Measurements from ENCODE around the gene CFC1B. TPM values are rescaled to one million over a fixed set of nuclear protein-coding genes. Genes with fewer than 3 reads are reported as not detected.
"Not testable (repeated sequence)": the region's sequence is repeated elsewhere in the genome, so short reads cannot be mapped to it uniquely, and the experiment has no call there.

The CFC1B gene
- total RNA-seq, 1 donor from 2014 or later: not detected

DNA sequence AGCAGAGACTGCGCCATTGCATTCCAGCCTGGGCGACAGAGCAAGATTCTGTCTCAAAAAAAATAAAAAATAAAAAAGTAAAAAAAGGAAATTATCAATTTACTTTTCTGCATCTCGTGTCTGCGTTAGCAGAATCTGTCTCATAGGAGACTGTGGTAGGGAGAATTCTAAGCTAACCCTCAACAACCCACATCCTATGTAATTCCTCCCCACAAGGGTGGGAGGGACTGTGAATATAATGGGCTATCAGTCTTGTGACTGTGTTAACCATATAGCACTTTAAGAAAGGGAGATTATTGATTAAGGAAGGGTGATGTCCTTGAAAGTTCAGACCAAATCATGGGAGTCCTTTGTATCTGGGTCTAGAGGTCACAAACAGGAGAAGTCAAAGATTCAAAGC lies 45.1 kb downstream of the CFC1B start:
- not testable (repeated sequence) for DNase-seq

DNA sequence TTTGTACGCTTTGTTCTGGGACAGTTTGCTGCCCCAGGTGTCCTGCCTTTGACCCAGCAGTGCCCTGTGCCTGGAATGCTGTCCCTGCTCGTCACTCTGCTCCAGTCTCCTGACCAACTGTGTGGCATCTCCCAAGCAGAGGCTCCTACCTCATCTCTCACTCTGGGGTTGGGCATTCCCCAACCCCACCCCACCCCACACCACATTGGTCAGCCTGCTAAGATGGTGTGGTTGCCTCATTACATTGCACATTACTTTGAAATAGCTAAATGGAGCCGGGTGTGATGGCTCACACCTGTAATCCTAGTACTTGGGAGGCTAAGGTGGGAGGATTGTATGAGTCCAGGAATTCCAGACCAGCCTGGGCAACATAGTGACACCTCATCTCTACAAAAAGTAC lies 50.9 kb downstream of the CFC1B start:
- not testable (repeated sequence) for DNase-seq

DNA sequence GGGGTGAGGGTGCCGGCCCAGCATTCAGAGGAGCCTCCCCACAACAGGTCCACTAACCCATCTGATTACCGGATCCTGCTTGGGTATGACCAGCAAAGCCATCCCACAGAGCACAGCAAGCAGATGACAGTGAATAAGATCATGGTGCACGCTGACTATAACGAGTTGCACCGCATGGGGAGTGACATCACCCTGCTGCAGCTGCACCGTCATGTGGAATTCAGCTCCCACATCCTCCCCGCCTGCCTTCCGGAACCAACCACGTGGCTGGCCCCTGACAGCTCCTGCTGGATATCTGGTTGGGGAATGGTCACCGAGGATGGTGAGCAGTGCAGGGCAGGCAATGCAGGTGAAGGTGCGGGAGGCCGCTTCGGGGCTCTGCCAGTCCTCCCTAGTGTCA lies 53.2 kb downstream of the CFC1B start:
- DNase-seq: not testable (repeated sequence)

DNA sequence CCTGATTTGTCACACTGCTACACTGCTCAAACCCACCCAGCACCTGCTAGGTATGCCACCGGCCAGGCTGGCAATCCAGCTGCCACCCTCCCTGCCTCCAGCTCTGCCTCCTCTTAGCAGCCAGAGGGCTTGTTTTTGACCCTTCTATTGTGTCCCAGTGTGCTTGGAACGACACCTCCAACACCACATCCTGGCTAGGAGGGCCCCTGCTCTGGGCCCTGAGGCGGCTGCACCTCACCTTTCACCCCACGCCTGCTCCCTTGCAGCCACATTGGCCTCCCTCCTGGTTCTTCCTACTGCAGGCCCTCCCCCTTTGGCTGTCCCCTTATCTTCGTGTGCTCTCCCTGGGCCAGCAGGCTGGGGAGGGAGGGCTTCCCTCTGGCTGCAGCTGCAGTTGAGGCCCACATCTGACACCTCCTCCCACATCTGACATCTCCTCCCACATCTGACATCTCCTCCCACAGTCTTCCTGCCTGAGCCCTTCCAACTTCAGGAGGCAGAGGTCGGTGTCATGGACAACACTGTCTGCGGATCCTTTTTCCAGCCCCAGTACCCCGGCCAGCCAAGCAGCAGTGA lies 55.3 kb downstream of the CFC1B start:
- DNase-seq: not testable (repeated sequence)

DNA sequence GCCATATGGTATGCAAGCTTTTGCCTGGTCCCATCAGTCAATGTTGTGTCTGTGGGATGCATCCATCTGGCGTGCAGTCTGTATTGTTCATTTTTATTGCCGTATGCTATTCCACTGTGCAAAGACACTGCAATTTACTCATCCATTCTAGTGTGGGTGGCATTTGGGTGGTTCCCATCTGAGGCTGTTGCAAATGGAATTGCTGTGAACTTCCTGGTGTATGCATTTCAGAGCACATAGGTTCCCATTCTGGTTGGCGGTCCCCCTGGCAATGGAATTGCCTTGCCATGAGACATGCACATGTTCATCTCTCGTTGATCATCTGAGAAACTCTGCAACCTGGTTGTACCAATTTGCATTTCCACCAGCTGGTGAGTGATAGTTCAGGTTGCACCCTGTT lies 56.5 kb downstream of the CFC1B start:
- DNase-seq: not testable (repeated sequence)

Small RNAs within 50 kb of the gene (small RNA-seq; reads per million reads assigned to genes)
- gene RF00017 (not detected), gene RNU6-473P (not detected)

Other genes starting within 250 kb of the CFC1B start
- gene IMP4, start 178.3 kb upstream of the CFC1B start, total RNA-seq: 36.7 TPM
- 16.7 TPM for gene PTPN18, start 165.2 kb upstream of the CFC1B start, total RNA-seq
- not detected for gene POTEI, start 11.9 kb upstream of the CFC1B start, total RNA-seq
- gene CFC1, start 78.4 kb downstream of the CFC1B start, total RNA-seq: not detected
- gene POTEJ, start 90.2 kb downstream of the CFC1B start, total RNA-seq: not detected
- gene GPR148, start 207.8 kb downstream of the CFC1B start, total RNA-seq: 0.31 TPM
- gene AMER3, start 234.3 kb downstream of the CFC1B start, total RNA-seq: 32.8 TPM

All from occipital lobe (tissue), 3 donors.